SH-SY5Y (cell line): ENCODE measurements around the gene CCSER1.

Experiments used
- GATA2 ChIP-seq: IDR thresholded peaks from 2 replicates; pipeline ENCODE4 v1.6.1; 2011; ENCODE audit warnings: mild to moderate bottlenecking, low read depth, low read length
- GATA3 ChIP-seq: IDR thresholded peaks from 2 replicates; pipeline ENCODE4 v1.6.1; 2011; ENCODE audit warnings: low read depth, mild to moderate bottlenecking, low read length, moderate library complexity

GRCh38 chr4:91282217-91282616 lies 1155.0 kb downstream of the CCSER1 start:
- no peak for TF ChIP-seq GATA2
- TF ChIP-seq GATA3: no peak
